Medulla oblongata (tissue), 1 donor: Measurements from ENCODE around the gene KCNIP1.

Experiments
- DNase-seq: peaks from one replicate; pipeline ENCODE4 v3.0.0-alpha.2; 2015; ENCODE audit errors: extremely low spot score

The KCNIP1 gene

DNA sequence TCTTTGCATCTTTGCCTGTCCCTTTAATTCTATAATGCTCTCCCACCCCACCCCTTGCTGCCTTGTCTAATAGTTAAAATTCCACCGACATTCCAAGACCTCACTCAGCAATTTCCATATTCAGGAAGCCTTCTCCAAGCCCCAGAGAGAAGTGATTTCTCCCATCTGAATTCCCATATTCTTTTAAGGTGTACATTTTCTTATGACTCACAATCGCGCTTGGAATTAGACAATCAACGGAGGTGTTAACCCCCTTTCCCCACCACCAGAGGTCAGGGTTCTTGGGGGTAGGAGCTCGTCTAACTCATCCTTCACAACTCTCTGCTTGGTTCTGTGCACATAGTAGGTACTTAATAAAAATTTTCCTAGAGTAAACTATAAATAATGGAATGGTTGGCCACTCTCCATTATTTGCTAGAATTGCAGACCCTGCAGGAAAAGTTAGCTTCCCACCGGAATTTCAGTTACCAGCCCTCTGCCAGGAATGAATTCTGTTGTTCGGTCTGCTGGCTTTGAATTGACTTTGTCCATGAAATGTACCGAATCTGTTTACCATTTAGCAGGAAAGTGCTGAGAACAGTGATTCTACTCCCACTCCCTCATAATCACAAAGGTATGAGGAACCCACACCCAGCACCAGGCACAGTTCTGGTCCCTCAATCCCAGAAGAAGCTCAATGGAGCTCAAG lies 5.0 kb downstream of the KCNIP1 start:
- DNase-seq, result no peak

DNA sequence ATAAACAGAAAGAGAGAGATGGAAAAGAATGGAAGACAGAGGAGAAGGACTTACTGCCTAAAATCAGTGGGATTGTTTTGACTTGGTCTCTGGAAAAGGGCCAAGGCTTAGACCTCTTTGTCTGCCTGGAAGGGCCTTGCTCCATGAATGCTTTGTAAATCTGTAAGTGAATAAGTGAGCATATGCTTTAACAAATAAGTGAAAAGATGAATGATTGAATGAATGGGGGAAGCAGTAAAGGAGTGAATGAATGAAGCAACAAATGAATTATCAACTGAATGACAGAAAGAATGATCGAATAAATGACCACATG lies 5.5 kb downstream of the KCNIP1 start:
- DNase-seq, result no peak

DNA sequence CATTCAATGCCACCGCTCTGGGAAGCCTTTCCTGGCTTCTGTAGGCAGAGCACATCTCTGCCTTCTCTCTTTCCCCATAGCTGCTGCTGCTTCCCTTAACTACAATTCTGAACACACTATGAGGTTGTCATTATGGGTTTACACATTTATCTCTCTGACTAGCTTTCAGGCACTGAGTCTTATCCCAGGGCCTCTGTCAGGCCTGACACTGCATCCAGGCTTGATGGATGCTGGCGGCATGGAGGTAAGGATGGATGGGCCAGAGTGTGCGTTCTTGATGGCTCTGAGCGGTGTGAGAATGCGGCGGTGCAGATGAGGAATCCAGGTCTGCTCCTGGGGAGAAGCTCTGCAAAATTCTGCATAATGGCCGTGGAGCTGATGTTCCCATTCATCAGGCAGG lies 6.3 kb downstream of the KCNIP1 start:
- DNase-seq, result no peak

GRCh38 chr5:170510559-170510958 lies 6.7 kb downstream of the KCNIP1 start:
- DNase-seq, result no peak

DNA sequence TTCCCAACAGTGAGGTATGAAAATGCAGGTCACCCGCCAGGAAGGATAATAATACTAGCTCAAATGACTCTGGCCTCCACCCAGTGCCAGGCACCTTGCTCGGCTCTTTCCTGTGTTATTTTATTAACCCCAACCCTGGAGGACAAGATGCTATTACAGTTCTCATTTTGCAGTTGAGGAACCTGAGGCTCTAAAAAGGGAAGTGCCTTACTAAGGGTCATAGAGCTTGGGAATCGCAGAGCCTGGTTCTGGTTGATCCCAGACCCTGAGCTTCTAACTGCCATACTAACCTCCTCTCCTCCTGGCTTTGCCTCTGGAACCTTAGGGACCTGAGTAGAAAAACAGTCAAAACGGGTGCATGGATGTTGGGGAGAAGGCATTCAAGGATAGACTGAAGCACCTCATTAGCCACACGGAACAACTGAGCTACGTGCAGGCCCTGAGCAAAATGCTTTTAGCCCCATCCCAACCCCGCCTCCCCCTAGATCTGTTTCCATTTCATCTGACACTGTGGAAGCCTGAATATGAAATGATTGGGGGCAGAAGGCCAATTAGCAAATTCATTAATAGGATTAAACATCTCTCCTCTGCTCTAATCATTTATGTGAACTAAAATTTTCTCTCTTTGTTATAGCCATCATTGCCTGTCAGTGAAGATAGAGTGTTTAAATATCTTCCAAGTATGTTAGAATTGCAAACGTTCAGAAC lies 7.9 kb downstream of the KCNIP1 start:
- DNase-seq, result no peak

DNA sequence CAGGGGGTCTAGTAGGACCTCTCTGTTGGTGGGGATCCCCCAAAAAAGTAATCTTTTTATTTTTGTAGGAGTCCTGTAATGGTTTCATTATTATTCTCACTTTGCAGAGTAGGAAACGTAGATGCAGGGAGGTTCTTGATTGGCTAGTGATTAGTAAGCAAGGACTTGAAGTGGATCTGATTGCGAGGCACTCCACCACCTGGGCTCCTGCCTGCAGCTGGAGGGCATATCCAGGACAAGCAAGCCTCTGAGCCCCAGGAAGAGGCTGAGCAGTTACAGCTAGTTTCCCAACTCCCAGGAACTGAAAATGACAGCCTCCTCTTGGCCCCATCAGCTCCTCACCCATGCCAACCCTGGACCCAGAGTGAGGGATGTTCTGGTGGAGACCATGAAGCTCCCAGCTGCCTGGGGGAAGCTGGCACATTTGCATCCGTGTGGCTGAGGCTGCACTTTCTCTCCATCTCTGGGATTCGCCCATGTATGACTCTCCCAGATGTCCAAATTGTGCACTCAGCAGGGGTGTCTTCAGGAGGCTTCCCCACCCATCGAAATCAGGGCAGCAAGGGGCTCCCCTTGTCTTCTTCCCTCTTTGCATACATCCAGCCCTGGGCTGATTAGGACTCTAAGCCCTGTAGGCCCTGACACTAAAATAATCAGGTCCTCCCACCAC lies 10.2 kb downstream of the KCNIP1 start:
- no peak for DNase-seq

DNA sequence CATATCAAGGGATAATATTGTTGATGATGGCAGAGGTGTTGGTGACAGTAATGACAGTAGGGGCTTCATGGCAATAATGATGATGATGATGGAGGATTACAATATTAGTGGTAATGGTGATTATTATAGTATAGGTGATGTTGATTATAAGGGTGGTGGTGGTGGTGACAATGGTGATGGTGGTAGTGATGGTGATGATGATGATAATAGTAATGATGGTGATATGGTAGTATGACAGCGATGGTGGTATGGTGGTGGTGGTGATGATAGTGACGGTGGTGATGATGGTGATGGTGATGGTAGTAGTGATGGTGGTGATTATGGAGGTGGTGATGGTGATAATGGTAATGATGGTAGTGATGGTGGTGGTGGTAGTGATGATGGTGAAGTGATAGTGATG lies 13.6 kb downstream of the KCNIP1 start:
- no peak for DNase-seq

DNA sequence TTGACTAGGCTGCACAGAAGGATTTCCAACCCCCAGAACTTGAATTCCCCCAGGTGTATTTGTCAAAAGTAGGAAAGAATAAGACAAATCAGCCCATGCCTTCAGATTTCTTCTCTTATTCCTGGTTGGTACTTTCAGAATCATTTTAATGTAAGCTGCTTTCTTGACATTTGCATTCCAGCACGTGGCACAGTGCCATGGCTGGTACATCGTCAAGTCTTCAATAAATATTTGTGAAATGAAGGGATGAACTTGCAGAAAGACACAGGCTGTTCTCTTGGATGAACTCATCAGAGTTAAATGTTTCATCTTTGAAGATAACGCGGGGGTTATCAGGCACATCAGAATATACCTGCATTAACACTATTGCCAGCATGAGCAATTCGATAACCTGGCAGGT lies 14.5 kb downstream of the KCNIP1 start:
- DNase-seq, result no peak

DNA sequence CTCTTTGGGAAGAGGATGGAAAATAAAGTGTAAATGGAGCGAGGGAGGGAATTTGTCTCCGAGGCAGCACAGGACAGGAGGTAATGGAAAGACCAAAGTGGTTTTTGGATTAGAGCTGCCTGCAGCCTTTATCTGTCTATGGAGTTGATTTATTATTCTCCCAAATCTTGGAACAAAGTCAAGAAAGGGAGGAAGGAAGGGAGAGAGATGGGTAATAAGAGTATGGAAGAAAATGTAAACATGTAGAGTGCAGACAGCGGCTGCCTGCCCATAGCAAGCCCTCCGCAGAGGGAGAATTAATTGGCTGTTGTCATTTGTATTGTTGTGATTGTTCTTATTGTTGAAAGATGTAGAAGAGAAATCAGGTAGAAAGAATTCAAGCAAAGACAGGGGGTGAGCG lies 15.7 kb downstream of the KCNIP1 start:
- no peak for DNase-seq

DNA sequence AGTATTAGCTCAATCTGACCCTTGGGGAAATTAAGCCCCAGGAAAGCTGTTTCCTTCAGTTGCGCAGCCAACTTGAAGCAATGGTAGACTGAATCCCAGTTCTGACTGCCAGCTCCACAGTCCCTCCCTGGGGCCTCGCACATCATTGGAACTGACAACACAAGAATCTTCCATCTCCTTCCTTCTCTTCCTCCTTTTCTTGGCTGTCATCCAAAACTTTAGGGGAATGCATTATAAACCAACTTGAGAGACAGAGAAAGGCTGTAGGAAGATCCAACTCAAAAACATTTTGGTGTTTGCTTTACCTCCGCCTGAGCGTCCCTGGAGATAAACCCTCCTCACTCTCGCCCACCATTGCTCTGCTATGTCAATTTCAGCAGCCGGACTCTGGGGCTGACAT lies 16.6 kb downstream of the KCNIP1 start:
- no peak for DNase-seq

GRCh38 chr5:170522211-170523141 lies 18.7 kb downstream of the KCNIP1 start:
- peak; percentile 44 for DNase-seq

- DNase-seq, result peak; percentile 74
Measured at GRCh38 chr5:170523142-170523551, 19.3 kb downstream of the KCNIP1 start.

- no peak for DNase-seq
Measured at GRCh38 chr5:170523830-170524229, 20.0 kb downstream of the KCNIP1 start.

- DNase-seq, result no peak
Measured at GRCh38 chr5:170524576-170524975, 20.8 kb downstream of the KCNIP1 start.

DNA sequence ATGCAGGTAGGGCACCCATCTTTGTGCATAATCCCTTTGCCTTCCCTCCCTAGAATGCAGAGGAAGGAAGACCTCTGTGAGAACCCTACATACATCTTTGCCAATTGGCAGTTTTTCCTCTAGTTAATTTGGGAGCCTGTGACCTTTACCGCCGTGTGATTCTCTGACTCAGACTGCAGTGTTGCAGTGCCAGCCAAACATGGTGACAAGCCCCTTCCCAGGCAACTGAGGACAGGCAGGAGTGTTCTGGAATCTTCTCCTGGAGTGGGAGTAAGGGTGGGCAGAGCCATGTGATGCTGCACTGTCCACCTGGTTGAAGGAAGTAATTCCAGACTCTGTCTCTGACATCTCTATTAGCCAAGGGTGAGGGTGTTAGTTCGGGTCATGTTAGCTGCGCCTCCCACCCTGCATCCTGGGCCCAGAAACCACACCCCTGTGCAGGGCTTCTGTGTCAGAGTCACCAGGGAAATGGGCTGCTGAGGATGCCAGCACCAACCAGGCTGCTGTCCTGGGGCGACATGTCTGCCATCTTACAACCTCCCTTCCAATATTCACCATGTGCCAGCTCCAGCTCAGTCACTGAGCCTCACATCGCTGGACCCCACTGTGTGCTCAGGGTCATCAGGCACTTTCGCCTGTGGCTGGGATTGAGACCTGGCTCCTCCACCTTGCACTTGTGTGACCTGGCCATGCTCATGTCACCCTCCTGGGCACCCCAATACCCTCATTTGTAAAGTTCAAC lies 21.8 kb downstream of the KCNIP1 start:
- no peak for DNase-seq

DNA sequence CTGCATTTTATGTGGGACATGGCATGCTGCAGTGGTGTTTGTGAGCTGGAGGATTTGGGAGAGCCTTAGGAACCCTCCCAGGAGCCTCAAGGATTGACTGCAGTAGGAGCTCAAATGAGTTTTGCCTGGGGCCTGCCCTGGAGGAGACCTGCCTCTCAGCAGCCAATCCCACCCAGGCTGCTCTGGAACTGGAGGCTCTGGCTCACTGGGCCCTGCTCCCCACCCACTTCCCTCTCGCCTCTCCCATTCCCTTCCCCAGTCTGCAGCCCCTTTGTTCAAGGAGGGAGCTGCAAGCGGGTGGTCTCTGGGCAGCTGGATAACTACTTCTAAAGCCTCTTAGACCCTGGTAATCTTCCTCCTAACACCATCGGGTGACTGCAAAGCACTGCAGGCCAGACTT lies 24.2 kb downstream of the KCNIP1 start:
- DNase-seq, result no peak

GRCh38 chr5:170528976-170529375 lies 25.2 kb downstream of the KCNIP1 start:
- no peak for DNase-seq

- DNase-seq, result no peak
Measured at GRCh38 chr5:170532935-170533334, 29.1 kb downstream of the KCNIP1 start.

DNA sequence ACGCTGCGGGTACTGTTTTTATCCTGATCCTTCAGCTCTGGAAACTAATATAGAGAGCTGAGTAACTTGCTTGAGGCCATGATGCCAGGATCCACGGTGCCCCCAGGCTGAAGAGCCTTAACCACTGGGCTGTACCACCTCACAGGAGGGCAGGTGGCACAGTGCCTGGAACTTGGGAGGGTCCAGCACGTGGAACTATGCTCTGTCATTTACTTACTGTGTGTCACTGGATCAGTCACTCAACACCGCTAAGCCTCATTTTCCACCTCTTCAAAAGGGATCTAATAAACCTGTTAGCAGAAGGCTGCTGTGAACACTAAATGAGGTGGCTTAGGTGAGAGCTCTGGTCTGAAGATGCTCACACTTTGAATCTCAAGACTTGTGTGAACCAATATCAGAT lies 29.6 kb downstream of the KCNIP1 start:
- DNase-seq, result no peak

DNA sequence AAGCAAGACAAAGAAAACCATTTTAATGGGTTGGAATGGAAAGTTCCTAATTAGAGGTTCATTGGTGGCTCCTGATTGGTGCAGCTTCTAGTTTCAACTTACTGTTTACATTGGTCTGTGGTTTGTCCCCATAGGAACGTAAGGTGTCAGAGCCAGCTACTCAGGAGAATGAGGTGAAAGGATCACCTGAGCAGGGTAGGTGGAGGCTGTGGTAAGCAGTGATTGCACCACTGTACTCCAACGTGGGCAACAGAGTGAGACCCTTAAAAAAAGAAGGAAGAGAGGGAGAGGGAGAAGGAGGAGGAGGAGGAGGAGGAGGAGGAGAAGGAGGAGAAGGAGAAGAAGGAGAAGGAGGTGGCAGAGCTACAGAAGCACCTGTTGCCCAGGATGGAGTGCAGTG lies 30.4 kb downstream of the KCNIP1 start:
- no peak for DNase-seq

DNA sequence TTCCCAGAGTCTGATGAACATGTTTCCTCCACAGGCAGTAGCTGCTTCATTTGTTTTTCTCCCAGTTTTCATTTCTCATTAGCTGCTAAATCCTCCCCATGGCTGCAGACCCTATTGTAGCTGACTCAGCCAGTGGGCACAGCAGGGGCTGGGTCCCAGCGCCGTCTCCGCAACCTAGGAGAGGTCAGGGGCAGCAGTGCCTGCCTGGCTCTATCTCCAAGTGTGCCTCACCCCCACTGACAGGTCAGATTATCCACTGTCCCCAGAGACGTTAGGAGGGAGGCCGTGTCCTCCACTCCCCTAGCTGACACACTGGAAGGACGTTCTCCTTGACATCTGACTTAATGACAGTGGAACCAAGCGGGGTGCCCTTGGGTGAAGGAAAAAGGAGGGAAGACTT lies 31.1 kb downstream of the KCNIP1 start:
- no peak for DNase-seq
